Fibroblast of pulmonary artery (primary cell): ENCODE measurements around the gene RREB1.

Source experiments
- DNase-seq: peaks from one replicate; pipeline ENCODE4 v3.0.0-alpha.2; 2010; ENCODE audit warnings: low read depth
- H3K4me3 ChIP-seq: replicated peaks from 2 replicates; pipeline ENCODE4 v1.5.1; 2011; ENCODE audit warnings: low read depth, mild to moderate bottlenecking, control low read depth, low read length, moderate library complexity
- TF ChIP-seq, protein P1 (sequence below): IDR thresholded peaks from 2 replicates; pipeline ENCODE4 v1.5.1; 2011; ENCODE audit warnings: mild to moderate bottlenecking, control low read depth, low read length, inconsistent platforms; ENCODE audit errors: missing control alignments

RREB1 gene

DNA sequence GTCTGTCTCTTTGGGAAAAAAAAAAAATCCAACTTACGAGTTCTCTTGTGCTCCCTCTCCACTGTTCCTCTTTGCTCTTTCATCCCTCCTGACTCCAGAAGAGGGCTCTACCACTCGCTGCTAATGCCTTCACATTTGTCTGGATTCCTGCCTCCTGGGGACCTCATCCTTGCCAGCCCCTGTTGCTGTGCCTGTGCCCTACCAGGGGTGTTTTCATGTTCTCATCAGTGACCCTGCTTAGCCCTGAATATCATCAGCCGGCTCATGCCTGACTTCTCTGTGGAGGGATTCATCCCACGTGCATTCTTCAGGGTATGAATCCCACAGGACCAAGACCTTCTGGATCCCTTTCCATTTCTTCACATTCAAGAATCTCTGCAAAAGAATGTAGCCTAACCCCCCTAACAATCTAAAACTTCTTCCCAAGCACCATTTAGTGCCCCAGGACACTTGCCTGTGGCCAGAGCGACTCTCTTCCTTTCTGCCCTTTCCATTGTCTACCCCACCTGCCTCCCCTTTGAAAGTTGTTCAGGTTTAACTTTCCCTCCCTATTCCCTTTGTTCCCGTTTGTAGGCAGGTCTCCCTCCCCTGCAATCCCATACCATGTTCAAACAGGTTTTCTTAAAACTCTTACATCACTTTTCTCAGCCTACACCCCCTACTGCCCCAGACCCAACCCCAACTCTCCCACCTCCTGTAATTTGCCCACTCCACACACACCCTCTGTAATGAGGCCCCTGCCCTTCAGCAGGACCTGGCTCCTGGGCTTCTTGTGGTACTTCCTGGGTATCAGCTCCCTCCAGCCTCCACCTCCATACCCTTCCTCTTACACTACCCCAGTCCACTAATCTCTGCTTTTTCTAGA lies 50.2 kb downstream of the RREB1 start:
- no peak overlapping the region for H3K4me3 ChIP-seq
- TF ChIP-seq, protein P1, sequence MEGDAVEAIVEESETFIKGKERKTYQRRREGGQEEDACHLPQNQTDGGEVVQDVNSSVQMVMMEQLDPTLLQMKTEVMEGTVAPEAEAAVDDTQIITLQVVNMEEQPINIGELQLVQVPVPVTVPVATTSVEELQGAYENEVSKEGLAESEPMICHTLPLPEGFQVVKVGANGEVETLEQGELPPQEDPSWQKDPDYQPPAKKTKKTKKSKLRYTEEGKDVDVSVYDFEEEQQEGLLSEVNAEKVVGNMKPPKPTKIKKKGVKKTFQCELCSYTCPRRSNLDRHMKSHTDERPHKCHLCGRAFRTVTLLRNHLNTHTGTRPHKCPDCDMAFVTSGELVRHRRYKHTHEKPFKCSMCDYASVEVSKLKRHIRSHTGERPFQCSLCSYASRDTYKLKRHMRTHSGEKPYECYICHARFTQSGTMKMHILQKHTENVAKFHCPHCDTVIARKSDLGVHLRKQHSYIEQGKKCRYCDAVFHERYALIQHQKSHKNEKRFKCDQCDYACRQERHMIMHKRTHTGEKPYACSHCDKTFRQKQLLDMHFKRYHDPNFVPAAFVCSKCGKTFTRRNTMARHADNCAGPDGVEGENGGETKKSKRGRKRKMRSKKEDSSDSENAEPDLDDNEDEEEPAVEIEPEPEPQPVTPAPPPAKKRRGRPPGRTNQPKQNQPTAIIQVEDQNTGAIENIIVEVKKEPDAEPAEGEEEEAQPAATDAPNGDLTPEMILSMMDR, result no peak
- DNase-seq, result no peak

DNA sequence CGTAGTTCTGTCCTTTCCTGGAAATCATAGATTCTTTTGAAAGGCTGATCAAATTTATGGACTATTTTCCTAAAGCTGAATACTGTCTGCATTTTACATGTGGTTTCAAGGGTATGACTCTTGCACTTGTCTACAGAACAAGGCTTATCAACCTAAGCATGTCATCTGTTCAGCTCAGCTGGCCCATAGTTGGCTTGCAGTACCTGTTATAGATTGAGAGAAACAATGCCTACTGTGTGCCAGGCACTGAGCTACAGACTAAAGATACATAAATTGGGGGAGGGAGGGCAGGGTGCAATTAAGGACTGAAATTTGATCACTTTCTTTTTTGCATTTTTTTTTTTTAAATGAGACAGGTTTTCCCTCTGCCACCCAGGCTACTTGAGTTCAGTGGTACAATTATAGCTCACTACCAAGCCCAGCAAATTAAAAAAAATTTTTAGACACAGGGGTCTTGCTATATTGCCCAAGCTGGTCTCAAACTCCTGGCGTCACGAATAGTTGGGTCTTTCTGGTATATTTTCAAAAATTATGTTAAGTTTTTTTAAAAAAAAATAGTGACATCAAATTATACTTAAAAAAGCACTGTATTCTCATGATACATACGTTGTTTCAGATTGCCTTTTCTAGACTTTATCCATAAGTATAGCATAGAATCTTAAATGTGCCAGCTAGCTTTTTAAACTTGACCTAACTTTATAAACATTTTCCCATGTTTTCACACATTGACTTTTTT lies 52.2 kb downstream of the RREB1 start:
- TF ChIP-seq, protein P1, result no peak
- H3K4me3 ChIP-seq, result no peak overlapping the region
- no peak for DNase-seq

DNA sequence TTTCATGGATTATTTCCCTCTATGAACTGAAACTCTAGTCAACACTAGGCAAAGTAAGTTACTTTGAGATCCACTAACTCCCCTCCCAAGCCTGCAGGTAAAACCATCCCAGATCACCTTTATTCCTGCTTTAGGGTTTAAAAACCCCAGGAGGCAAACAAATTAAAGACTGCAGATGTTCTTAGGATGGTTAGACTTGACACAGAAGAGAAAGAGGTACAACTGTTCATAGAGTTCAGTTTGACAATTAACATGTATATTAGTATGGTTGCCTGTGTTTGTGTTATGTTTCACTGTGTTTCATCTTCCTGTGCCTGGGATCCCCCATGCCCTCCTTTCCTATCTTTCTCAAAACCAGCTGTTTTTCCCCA lies 53.5 kb downstream of the RREB1 start:
- no peak overlapping the region for H3K4me3 ChIP-seq
- DNase-seq, result no peak
- TF ChIP-seq, protein P1, result no peak

DNA sequence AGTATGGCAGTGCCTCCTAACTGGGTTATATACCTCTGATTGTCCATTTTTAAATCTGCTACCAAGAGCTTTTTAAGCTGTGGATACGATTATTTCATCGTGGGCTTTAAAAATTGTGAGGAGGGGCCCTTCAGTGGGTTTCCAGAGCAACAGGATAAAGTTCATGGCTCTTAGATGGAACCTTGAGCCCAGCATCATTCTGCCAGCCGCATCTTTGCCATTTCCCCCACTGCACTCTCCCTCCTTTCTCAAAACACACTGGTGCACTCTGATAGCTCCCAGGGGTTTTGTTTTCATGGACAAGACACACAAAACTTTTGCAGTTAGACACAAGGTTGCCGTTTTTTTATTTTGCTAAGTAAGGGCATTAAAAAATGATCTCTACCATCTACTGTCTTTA lies 54.1 kb downstream of the RREB1 start:
- TF ChIP-seq, protein P1, result no peak
- no peak overlapping the region for H3K4me3 ChIP-seq
- DNase-seq, result no peak

DNA sequence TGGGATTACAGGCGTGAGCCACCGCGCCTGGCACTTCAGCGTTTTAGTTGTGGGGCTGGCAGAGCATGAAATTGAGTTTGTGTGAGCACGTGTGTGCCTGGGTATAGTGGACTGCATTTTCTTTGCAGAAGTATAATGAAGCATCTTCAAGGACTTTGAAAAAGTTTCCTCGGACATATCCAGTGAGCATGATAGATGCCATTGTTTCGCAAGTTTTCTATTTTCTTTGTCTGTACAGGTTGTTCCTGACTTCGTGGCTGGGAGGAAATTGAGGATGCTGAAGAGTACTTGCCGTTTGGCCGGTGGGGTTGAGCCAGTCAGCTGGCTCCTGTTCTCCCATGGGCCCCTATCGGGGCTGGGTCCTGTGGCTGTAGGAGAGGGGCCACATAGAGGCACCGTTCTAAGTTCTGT lies 55.9 kb downstream of the RREB1 start:
- H3K4me3 ChIP-seq, result no peak overlapping the region
- TF ChIP-seq, protein P1, result no peak
- DNase-seq, result no peak

DNA sequence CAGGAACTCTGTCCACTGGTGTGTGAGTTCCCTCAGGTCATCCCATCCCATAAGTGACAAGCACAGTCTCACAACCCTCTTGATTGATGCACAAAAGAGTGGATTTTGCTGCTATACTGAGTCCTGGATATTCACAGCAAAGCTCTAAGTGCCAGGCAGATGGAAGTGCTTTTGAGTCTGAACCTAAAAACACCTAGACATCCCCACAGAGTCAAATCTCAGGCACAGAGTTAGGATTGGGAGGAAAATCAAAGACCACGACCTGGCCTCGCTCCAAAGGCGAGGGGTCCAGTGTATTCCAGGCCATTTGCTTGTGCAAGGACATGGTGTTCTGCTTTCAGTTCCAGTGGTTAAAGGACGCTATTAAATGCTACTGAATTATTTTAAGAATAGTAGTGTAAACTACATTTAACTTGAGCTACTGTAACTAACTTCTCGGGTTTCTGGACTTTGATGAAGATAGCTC lies 56.8 kb downstream of the RREB1 start:
- TF ChIP-seq, protein P1, result no peak
- no peak overlapping the region for H3K4me3 ChIP-seq
- DNase-seq, result no peak
